Immature natural killer cell (primary cell): Measurements from ENCODE around the gene GATC. TPM values are rescaled to one million over a fixed set of nuclear protein-coding genes. Genes with fewer than 3 reads are reported as not detected.
A peak's percentile ranks its signal among the peaks of the same experiment; 100 is the strongest.

Experiments
- DNase-seq, 3 donors: peaks; one replicate each; pipeline ENCODE4 v3.0.0; 2022; ENCODE audit warnings: mixed read lengths in 1 of 3
- H3K27ac Mint-ChIP-seq, 6 donors: one replicate each; pipeline ENCODE4 v1.8.0; 2020; ENCODE audit warnings: mixed read lengths in 6 of 6, mild to moderate bottlenecking in 5 of 6, inconsistent platforms in 4 of 6, moderate library complexity in 3 of 6
- H3K27me3 Mint-ChIP-seq, 3 donors: one replicate each; pipeline ENCODE4 v1.8.0; 2020 to 2021; ENCODE audit warnings: low read depth in 3 of 3, mild to moderate bottlenecking in 3 of 3, mixed read lengths in 3 of 3, moderate library complexity in 3 of 3, inconsistent platforms in 1 of 3
- H3K36me3 Mint-ChIP-seq, 3 donors: one replicate each; pipeline ENCODE4 v1.8.0; 2020; ENCODE audit warnings: mixed read lengths in 3 of 3, inconsistent platforms in 2 of 3, mild to moderate bottlenecking in 2 of 3
- H3K4me1 Mint-ChIP-seq, 2 donors: one replicate each; pipeline ENCODE4 v1.8.0; 2020; ENCODE audit warnings: inconsistent platforms in 2 of 2, mild to moderate bottlenecking in 2 of 2, mixed read lengths in 2 of 2, moderate library complexity in 1 of 2
- H3K4me3 Mint-ChIP-seq, 5 donors: one replicate each; pipeline ENCODE4 v1.8.0; 2020; ENCODE audit warnings: mild to moderate bottlenecking in 5 of 5, mixed read lengths in 5 of 5, inconsistent platforms in 3 of 5, moderate library complexity in 3 of 5
- H3K9me3 Mint-ChIP-seq, 6 donors: one replicate each; pipeline ENCODE4 v1.8.0; 2020; ENCODE audit warnings: mild to moderate bottlenecking in 6 of 6, mixed read lengths in 6 of 6, inconsistent platforms in 4 of 6, moderate library complexity in 3 of 6
- polyA plus RNA-seq, 3 donors: library from polyadenylated mRNA; unstranded; fragments of 300-500 nt; fragmentation: Illumina TruSeq; gene quantifications; one replicate each; pipeline ENCODE4 v1.2.3, GENCODE V29; 2021

GATC gene
- polyA plus RNA-seq, 3 donors from 2014 or later, result 8.3 to 26.7 (median 23.3) TPM

DNA sequence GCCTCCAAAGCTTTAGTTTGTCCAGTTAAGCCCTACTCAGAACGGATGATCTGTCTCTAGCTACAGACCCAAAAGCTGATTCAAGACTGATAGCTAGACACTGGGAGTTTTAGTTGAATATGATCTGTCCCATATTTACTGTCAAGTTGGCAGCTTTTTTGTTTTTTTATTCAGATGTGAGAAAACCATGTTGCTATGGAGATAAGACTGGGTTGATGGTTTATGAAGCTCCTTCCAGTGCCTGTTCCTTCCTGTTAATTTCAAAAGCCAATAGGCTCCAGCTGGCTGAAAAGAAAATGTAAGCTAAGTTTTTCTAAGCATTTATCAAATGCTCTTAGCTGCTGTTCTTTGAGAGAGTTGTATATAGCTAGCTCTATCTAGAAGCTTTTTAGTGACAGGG is 54.3 kb downstream of the GATC start:
- peaks cover 28 to 43% of the 10 kb centered on the region in 2 donors for H3K4me1 Mint-ChIP-seq
- H3K9me3 Mint-ChIP-seq, result no peaks in the 10 kb centered on the region
- peak overlapping the region; percentile 29 to 74 (median 70) for H3K27ac Mint-ChIP-seq
- peaks cover 3 to 6% (median 6%) of the 10 kb centered on the region in 3 donors for H3K27me3 Mint-ChIP-seq
- DNase-seq, result peak in 1 of 3 donors; percentile 19
- H3K4me3 Mint-ChIP-seq, result no peak overlapping the region
- peaks cover 10 to 18% (median 13%) of the 10 kb centered on the region in 3 donors for H3K36me3 Mint-ChIP-seq

DNA sequence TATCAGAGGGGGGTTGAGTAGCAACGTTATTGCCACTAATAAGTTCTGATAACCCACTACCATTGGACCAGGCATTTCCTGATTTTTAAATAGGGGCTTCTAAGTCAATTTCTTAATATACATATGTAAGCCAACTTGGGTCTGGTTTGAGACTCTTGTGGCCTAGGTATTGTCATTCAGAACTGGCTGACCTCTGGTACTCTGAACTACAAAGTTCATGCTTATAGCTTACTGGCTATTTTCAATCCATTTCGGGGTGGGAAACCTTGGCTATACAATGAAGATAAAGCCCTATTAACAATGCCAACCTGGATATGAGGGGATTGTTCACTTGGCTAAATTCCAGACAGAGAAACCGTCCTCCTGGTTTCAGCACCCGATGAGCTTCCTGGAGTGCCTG is 58.3 kb downstream of the GATC start:
- H3K27ac Mint-ChIP-seq, result no peak overlapping the region
- no peaks in the 10 kb centered on the region for H3K9me3 Mint-ChIP-seq
- H3K4me3 Mint-ChIP-seq, result no peak overlapping the region
- DNase-seq, result no peak
- peaks cover 14 to 21% (median 15%) of the 10 kb centered on the region in 3 donors for H3K36me3 Mint-ChIP-seq
- no peaks in the 10 kb centered on the region for H3K27me3 Mint-ChIP-seq
- peaks cover 7% of the 10 kb centered on the region in 2 donors for H3K4me1 Mint-ChIP-seq

DNA sequence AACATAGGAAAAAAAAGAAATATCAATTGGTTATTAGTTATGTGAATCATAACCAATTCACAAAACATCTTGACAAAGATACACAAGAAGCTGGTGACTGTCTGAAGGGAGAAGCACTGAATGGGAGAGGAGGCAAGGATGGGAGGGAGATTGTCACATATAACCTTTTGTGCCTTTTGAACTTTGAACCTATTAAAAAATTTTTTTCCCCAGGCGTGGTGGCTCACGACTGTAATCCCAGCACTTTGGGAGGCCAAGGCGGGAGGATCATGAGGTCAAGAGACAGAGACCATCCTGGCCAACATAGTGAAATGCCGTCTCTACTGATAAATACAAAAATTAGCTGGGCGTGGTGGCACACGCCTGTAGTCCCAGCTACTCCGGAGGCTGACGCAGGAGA is 62.3 kb downstream of the GATC start:
- H3K27me3 Mint-ChIP-seq, result no peaks in the 10 kb centered on the region
- H3K4me3 Mint-ChIP-seq, result no peak overlapping the region
- no peak for DNase-seq
- H3K36me3 Mint-ChIP-seq, result peaks cover 7 to 28% (median 15%) of the 10 kb centered on the region in 3 donors
- H3K9me3 Mint-ChIP-seq, result no peaks in the 10 kb centered on the region
- no peaks in the 10 kb centered on the region for H3K4me1 Mint-ChIP-seq
- no peak overlapping the region for H3K27ac Mint-ChIP-seq

Other genes starting within 250 kb of the GATC start
- 1,000 to 10,000 TPM in 1 of 3 donors, 100 to 1,000 TPM in 2; 528 to 1,271 (median 768) TPM for gene RPLP0, start 245.3 kb upstream of the GATC start, polyA plus RNA-seq
- gene PXN, start 180.7 kb upstream of the GATC start, polyA plus RNA-seq, result 100 to 1,000 TPM; 132 to 310 (median 240) TPM
- 10 to 100 TPM in 1 of 3 donors, not detected in 2; 70.0 TPM for gene RNU4-2, start 154.5 kb upstream of the GATC start, polyA plus RNA-seq
- gene RNU4-1, start 153.2 kb upstream of the GATC start, polyA plus RNA-seq, result not detected
- gene SIRT4, start 144.1 kb upstream of the GATC start, polyA plus RNA-seq, result 1 to 10 TPM in 2 of 3 donors, not detected in 1; 1.5 to 1.9 TPM
- gene PLA2G1B, start 118.7 kb upstream of the GATC start, polyA plus RNA-seq, result under 1 TPM in 1 of 3 donors, not detected in 2; 0.76 TPM
- not detected for gene MSI1, start 77.3 kb upstream of the GATC start, polyA plus RNA-seq
- 1,000 to 10,000 TPM in 2 of 3 donors, 100 to 1,000 TPM in 1; 859 to 1,309 (median 1,192) TPM for gene COX6A1, start 8.3 kb upstream of the GATC start, polyA plus RNA-seq
- 10 to 100 TPM; 66.4 to 76.8 (median 69.2) TPM for gene TRIAP1, start 60 bp upstream of the GATC start, polyA plus RNA-seq
- gene SRSF9, start 23.3 kb downstream of the GATC start, polyA plus RNA-seq, result 100 to 1,000 TPM; 221 to 292 (median 271) TPM
- gene DYNLL1, start 49.7 kb downstream of the GATC start, polyA plus RNA-seq, result 100 to 1,000 TPM; 399 to 508 (median 457) TPM
- gene COQ5, start 82.7 kb downstream of the GATC start, polyA plus RNA-seq, result 10 to 100 TPM; 39.7 to 51.8 (median 49.6) TPM
- gene RNF10, start 87.9 kb downstream of the GATC start, polyA plus RNA-seq, result 100 to 1,000 TPM in 1 of 3 donors, 10 to 100 TPM in 2; 60.3 to 154 (median 66.5) TPM
- gene POP5, start 135.0 kb downstream of the GATC start, polyA plus RNA-seq, result 100 to 1,000 TPM in 2 of 3 donors, 10 to 100 TPM in 1; 86.2 to 110 (median 101) TPM
- gene CABP1, start 194.2 kb downstream of the GATC start, polyA plus RNA-seq, result not detected
- 100 to 1,000 TPM in 1 of 3 donors, 10 to 100 TPM in 2; 77.7 to 109 (median 81.6) TPM for gene MLEC, start 240.7 kb downstream of the GATC start, polyA plus RNA-seq